Measurements from ENCODE around the gene PRKG1.
A peak's percentile ranks its signal among the peaks of the same experiment; 100 is the strongest.
"Not testable (repeated sequence)": the region's sequence is repeated elsewhere in the genome, so short reads cannot be mapped to it uniquely, and the experiment has no call there.

The PRKG1 gene

GRCh38 chr10:51321300-51321699, 247.0 kb downstream of the PRKG1 start:
- no peak for DNase-seq (ENCODE audit: low read depth, low spot score)

- no peak for DNase-seq (ENCODE audit: low read depth, low spot score)
These were observed 247.7 kb downstream of the PRKG1 start for GRCh38 chr10:51321980-51322379.

- no peak for DNase-seq (ENCODE audit: low read depth, low spot score)
These were observed 251.4 kb downstream of the PRKG1 start for GRCh38 chr10:51325649-51326048.

- DNase-seq (ENCODE audit: low read depth, low spot score), result no peak
These were observed 251.9 kb downstream of the PRKG1 start for GRCh38 chr10:51326174-51326573.

GRCh38 chr10:51327432-51327831, 253.1 kb downstream of the PRKG1 start:
- DNase-seq (ENCODE audit: low read depth, low spot score), result no peak

- no peak for DNase-seq (ENCODE audit: low read depth, low spot score)
These were observed 266.1 kb downstream of the PRKG1 start for GRCh38 chr10:51340366-51340765.

- peak; percentile 4 for DNase-seq (ENCODE audit: low read depth, low spot score)
These were observed 266.7 kb downstream of the PRKG1 start for GRCh38 chr10:51340845-51341610.

GRCh38 chr10:51341745-51342144, 267.5 kb downstream of the PRKG1 start:
- DNase-seq (ENCODE audit: low read depth, low spot score), result not testable (repeated sequence)

- no peak for DNase-seq (ENCODE audit: low read depth, low spot score)
These were observed 268.1 kb downstream of the PRKG1 start for GRCh38 chr10:51342381-51342780.

- no peak for DNase-seq (ENCODE audit: low read depth, low spot score)
These were observed 269.1 kb downstream of the PRKG1 start for GRCh38 chr10:51343391-51343790.

- no peak for DNase-seq (ENCODE audit: low read depth, low spot score)
These were observed 270.1 kb downstream of the PRKG1 start for GRCh38 chr10:51344371-51344770.

GRCh38 chr10:51348622-51349021, 274.3 kb downstream of the PRKG1 start:
- no peak for DNase-seq (ENCODE audit: low read depth, low spot score)

GRCh38 chr10:51357170-51357569, 282.9 kb downstream of the PRKG1 start:
- DNase-seq (ENCODE audit: low read depth, low spot score), result no peak

- no peak for DNase-seq (ENCODE audit: low read depth, low spot score)
These were observed 283.9 kb downstream of the PRKG1 start for GRCh38 chr10:51358227-51358626.

GRCh38 chr10:51363415-51363814, 289.1 kb downstream of the PRKG1 start:
- DNase-seq (ENCODE audit: low read depth, low spot score), result no peak

- no peak for DNase-seq (ENCODE audit: low read depth, low spot score)
These were observed 290.4 kb downstream of the PRKG1 start for GRCh38 chr10:51364674-51365073.

- no peak for DNase-seq (ENCODE audit: low read depth, low spot score)
These were observed 291.8 kb downstream of the PRKG1 start for GRCh38 chr10:51366044-51366443.

- DNase-seq (ENCODE audit: low read depth, low spot score), result peak; percentile 16
These were observed 292.8 kb downstream of the PRKG1 start for GRCh38 chr10:51367127-51367526.

GRCh38 chr10:51367694-51368093, 293.4 kb downstream of the PRKG1 start:
- DNase-seq (ENCODE audit: low read depth, low spot score), result no peak

GRCh38 chr10:51368943-51369342, 294.7 kb downstream of the PRKG1 start:
- DNase-seq (ENCODE audit: low read depth, low spot score), result no peak

GRCh38 chr10:51369903-51370302, 295.6 kb downstream of the PRKG1 start:
- DNase-seq (ENCODE audit: low read depth, low spot score), result no peak

GRCh38 chr10:51371743-51372142, 297.5 kb downstream of the PRKG1 start:
- no peak for DNase-seq (ENCODE audit: low read depth, low spot score)

GRCh38 chr10:51375790-51376189, 301.5 kb downstream of the PRKG1 start:
- no peak for DNase-seq (ENCODE audit: low read depth, low spot score)
